GM12872 (cell line): ENCODE measurements around the gene TDRD9.

Experiments
- CTCF ChIP-seq: IDR thresholded peaks from 3 replicates; pipeline ENCODE4 v1.5.1; 2011; ENCODE audit warnings: low read depth, mild to moderate bottlenecking, low read length, moderate library complexity; ENCODE audit not compliant: insufficient read depth

The TDRD9 gene

GRCh38 chr14:104081951-104082464 lies 153.8 kb downstream of the TDRD9 start:
- TF ChIP-seq CTCF, result no peak

GRCh38 chr14:104082807-104083206 lies 154.6 kb downstream of the TDRD9 start:
- TF ChIP-seq CTCF, result no peak

- no peak for TF ChIP-seq CTCF
These were observed 156.2 kb downstream of the TDRD9 start for GRCh38 chr14:104084251-104085002.

GRCh38 chr14:104085032-104085888 lies 157.0 kb downstream of the TDRD9 start, which contains the start of gene ASPG:
TSS of gene ASPG (plus strand) at chr14:104085700. CDS start at chr14:104085771, 71 bp downstream.
- no peak for TF ChIP-seq CTCF

- no peak for TF ChIP-seq CTCF
These were observed 157.6 kb downstream of the TDRD9 start for GRCh38 chr14:104085889-104086201.

GRCh38 chr14:104086210-104086660 lies 158.0 kb downstream of the TDRD9 start:
- no peak for TF ChIP-seq CTCF
